ENCODE results near the gene PSMD1.

DNA sequence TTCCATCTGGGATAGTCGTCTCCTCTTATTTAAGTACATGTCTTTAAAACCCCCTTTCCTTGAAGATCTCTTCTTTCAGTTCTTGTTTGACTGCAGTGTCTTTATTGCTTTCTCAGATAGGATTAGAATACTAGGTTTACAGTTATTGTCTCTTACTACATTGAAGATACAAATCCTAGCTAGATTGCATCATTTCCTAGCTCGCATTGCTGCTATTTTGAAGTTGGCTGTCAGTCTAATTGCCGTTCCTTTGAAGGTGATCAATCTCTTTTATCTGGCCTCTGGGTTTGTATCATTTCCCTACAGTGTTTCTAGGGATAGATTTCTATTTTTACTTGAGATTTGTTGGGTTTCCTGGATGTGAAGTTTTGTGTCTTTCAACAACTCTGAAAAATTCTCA, 162.6 kb downstream of the PSMD1 start:
- TF ChIP-seq EZH2 (IDR thresholded peaks at IDR 0.05; ENCODE audit: insufficient read depth, poor library complexity, severe bottlenecking) (no peak), EZH2phosphoT487 (IDR thresholded peaks at IDR 0.05; ENCODE audit: insufficient read depth, low read depth) (no peak)

All from GM23248 (cell line).